Upper lobe of left lung (tissue), 6 donors: ENCODE measurements around the gene NR1H2. TPM values are rescaled to one million over a fixed set of nuclear protein-coding genes. Genes with fewer than 3 reads are reported as not detected.

Experiments used
- ATAC-seq, 2 donors: fragments of 200-7000 bp; cut with Tn5 transposase; one replicate each; pipeline ENCODE4 v1.9.1; 2022; ENCODE audit warnings: mild to moderate bottlenecking in 2 of 2, moderate library complexity in 2 of 2; ENCODE audit not compliant: low FRiP score in 2 of 2
- DNase-seq, 2 donors: peaks; one replicate each; pipeline ENCODE4 v3.0.0-alpha.2; 2019 to 2020
- H3K27ac ChIP-seq, 4 donors: fragments of 200-600 bp; sonication (generic); one replicate each; pipeline ENCODE4 v1.5.1; 2016 to 2019
- H3K27me3 ChIP-seq, 4 donors: fragments of 200-600 bp; sonication (generic); one replicate each; pipeline ENCODE4 v1.5.1; 2017 to 2019
- H3K36me3 ChIP-seq, 4 donors: fragments of 200-600 bp; sonication (generic); one replicate each; pipeline ENCODE4 v1.5.1; 2016 to 2019
- H3K4me1 ChIP-seq, 4 donors: fragments of 200-600 bp; sonication (generic); one replicate each; pipeline ENCODE4 v1.5.1; 2018 to 2019
- H3K4me3 ChIP-seq, 4 donors: fragments of 200-600 bp; sonication (generic); one replicate each; pipeline ENCODE4 v1.5.1; 2017 to 2019; ENCODE audit warnings: mild to moderate bottlenecking in 2 of 4, moderate library complexity in 1 of 4
- H3K9me3 ChIP-seq, 4 donors: fragments of 200-600 bp; sonication (generic); one replicate each; pipeline ENCODE4 v1.5.1; 2018 to 2019
- CTCF ChIP-seq, 6 experiments: fragments of 450-650 bp in 4 of 6; fragments of 200-600 bp in 2 of 6; sonication (generic) in 2 of 6; IDR thresholded peaks; one replicate each; pipeline ENCODE4 v1.5.1; 2016 to 2019; ENCODE audit warnings: antibody characterized with exemption in 6 of 6
- EP300 ChIP-seq, 4 donors: sonication (generic); formaldehyde crosslinking; IDR thresholded peaks; one replicate each; pipeline ENCODE4 v1.5.1; 2017; ENCODE audit warnings: antibody characterized with exemption in 4 of 4, control low read depth in 2 of 4
- POLR2A ChIP-seq, 4 donors: fragments of 450-650 bp; IDR thresholded peaks; one replicate each; pipeline ENCODE4 v1.5.1; 2016 to 2017; ENCODE audit warnings: antibody characterized with exemption in 4 of 4, mild to moderate bottlenecking in 2 of 4
- POLR2AphosphoS5 ChIP-seq, 2 donors: sonication (generic); formaldehyde crosslinking; IDR thresholded peaks; one replicate each; pipeline ENCODE4 v1.5.1; 2017; ENCODE audit warnings: antibody characterized with exemption in 2 of 2
- WGBS, 2 donors: methylation state at CpG; one replicate each; pipeline ENCODE4 v1.1.5; 2017 to 2018; 5-methylcytosine and 5-hydroxymethylcytosine counted together
- total RNA-seq, 6 donors: library from RNA; depleted of rRNA in 4 of 6; stranded (reverse); fragments of >200 nt in 4 of 6; gene quantifications; one replicate each; pipeline versions ENCODE4 v1.1.0 to v1.2.1, GENCODE V29; 2016 to 2021
- donor health status: DM: no; HTN: no; CAD: no; lungs with moderate emphysema.
- donor health status: DM: no; HTN: yes; CAD: no; lungs with severe emphysema.

The NR1H2 gene
- total RNA-seq, 6 donors from 2014 or later, result 98.3 to 170 (median 123) TPM

GRCh38 chr19:50331221-50331993 lies 44.9 kb upstream of the NR1H2 start:
- Histone ChIP-seq H3K27me3 (peaks cover 0 to 27% (median 3%) of the 10 kb centered on the region in 4 donors), H3K36me3 (no peaks in the 10 kb centered on the region), H3K9me3 (peaks cover 0 to 3% (median 0%) of the 10 kb centered on the region in 4 donors), H3K4me1 (peaks cover 45 to 65% (median 54%) of the 10 kb centered on the region in 4 donors), H3K4me3 (peak overlapping the region; percentile 22 to 50 (median 41)), H3K27ac (peak overlapping the region; percentile 72 to 86 (median 82))
- TF ChIP-seq CTCF (IDR thresholded peaks at IDR 0.05), result no peak
- no peak for TF ChIP-seq POLR2AphosphoS5 (IDR thresholded peaks at IDR 0.05)
- WGBS, 2 donors, result 10 to 11% methylated on average over 10 of the region's 10 CpGs
- ATAC-seq, result no peak
- DNase-seq, result no peak

GRCh38 chr19:50331994-50332243 lies 44.3 kb upstream of the NR1H2 start:
- peak overlapping the region; percentile 72 to 86 (median 82) for H3K27ac ChIP-seq
- H3K4me1 ChIP-seq, result peaks cover 43 to 63% (median 49%) of the 10 kb centered on the region in 4 donors
- H3K36me3 ChIP-seq, result no peaks in the 10 kb centered on the region
- ATAC-seq (no peak), DNase-seq (no peak)
- no peak for TF ChIP-seq POLR2A (IDR thresholded peaks at IDR 0.05)
- TF ChIP-seq POLR2AphosphoS5 (IDR thresholded peaks at IDR 0.05), result no peak
- no peak for TF ChIP-seq CTCF (IDR thresholded peaks at IDR 0.05)
- no peak for TF ChIP-seq EP300 (IDR thresholded peaks at IDR 0.05)
- peak overlapping the region in 3 of 4 donors; percentile 40 to 50 (median 49) for H3K4me3 ChIP-seq
- H3K27me3 ChIP-seq, result peaks cover 0 to 26% (median 3%) of the 10 kb centered on the region in 4 donors
- peaks cover 0 to 3% (median 0%) of the 10 kb centered on the region in 4 donors for H3K9me3 ChIP-seq
- WGBS, 2 donors, result 0 to 11% methylated on average over 2 of the region's 2 CpGs

GRCh38 chr19:50332244-50333038 lies 43.8 kb upstream of the NR1H2 start:
- H3K27me3 ChIP-seq, result peaks cover 0 to 21% (median 3%) of the 10 kb centered on the region in 4 donors
- TF ChIP-seq POLR2A (IDR thresholded peaks at IDR 0.05) (no peak), POLR2AphosphoS5 (IDR thresholded peaks at IDR 0.05) (no peak), CTCF (IDR thresholded peaks at IDR 0.05) (no peak)

GRCh38 chr19:50333235-50333736 lies 43.0 kb upstream of the NR1H2 start:
- H3K4me1 ChIP-seq, result peaks cover 40 to 57% (median 44%) of the 10 kb centered on the region in 4 donors
- H3K27ac ChIP-seq, result peak overlapping the region; percentile 72 to 86 (median 82)
- H3K27me3 ChIP-seq, result peaks cover 0 to 14% (median 3%) of the 10 kb centered on the region in 4 donors
- DNase-seq (peak; percentile 96 to 97), ATAC-seq (peak; percentile 78 to 80)
- H3K36me3 ChIP-seq, result no peaks in the 10 kb centered on the region
- H3K9me3 ChIP-seq, result peaks cover 0 to 3% (median 0%) of the 10 kb centered on the region in 4 donors
- WGBS, 2 donors, result 1% methylated on average over 30 of the region's 34 CpGs; no CpG with 5 or more reads in 1 of the 2 donors
- H3K4me3 ChIP-seq, result peak overlapping the region; percentile 35 to 50 (median 44)
- TF ChIP-seq POLR2AphosphoS5 (IDR thresholded peaks at IDR 0.05) (peak; percentile 29 to 34), EP300 (IDR thresholded peaks at IDR 0.05) (no peak), POLR2A (IDR thresholded peaks at IDR 0.05) (no peak)

More at GRCh38 chr19:50332244-50333038, 43.8 kb upstream of the NR1H2 start:
- peak overlapping the region; percentile 14 to 50 (median 44) for H3K4me3 ChIP-seq
- no peak for ATAC-seq
- peaks cover 43 to 63% (median 46%) of the 10 kb centered on the region in 4 donors for H3K4me1 ChIP-seq
- H3K27ac ChIP-seq, result peak overlapping the region; percentile 72 to 86 (median 82)
- DNase-seq, result no peak
- no peaks in the 10 kb centered on the region for H3K36me3 ChIP-seq
- peaks cover 0 to 3% (median 0%) of the 10 kb centered on the region in 4 donors for H3K9me3 ChIP-seq
- 8 to 13% methylated on average over 20 of the region's 20 CpGs for WGBS, 2 donors
